Loucy (cell line): Measurements from ENCODE around the gene SMARCD3.

Experiments used
- H2AFZ ChIP-seq: fragments of 200-600 bp; sonication (generic); 2 replicates; pipeline ENCODE4 v1.6.0; 2016; ENCODE audit warnings: antibody characterized with exemption, mild to moderate bottlenecking, low read length, moderate library complexity
- H3F3A ChIP-seq: fragments of 200-600 bp; 2 replicates; pipeline ENCODE4 v1.6.0; 2016; ENCODE audit warnings: antibody characterized with exemption, low read depth, mild to moderate bottlenecking
- H3K27me3 ChIP-seq: fragments of 200-600 bp; sonication (generic); 2 replicates; pipeline ENCODE4 v1.6.1; 2014; ENCODE audit warnings: low read length, mild to moderate bottlenecking; ENCODE audit not compliant: insufficient read depth, poor library complexity, severe bottlenecking
- H3K36me3 ChIP-seq: fragments of 200-600 bp; sonication (generic); 2 replicates; pipeline ENCODE4 v1.6.1; 2016; ENCODE audit warnings: low read length; ENCODE audit not compliant: insufficient read depth
- H3K4me1 ChIP-seq: fragments of 200-600 bp; sonication (generic); 2 replicates; pipeline ENCODE4 v1.5.1; 2014; ENCODE audit warnings: low read length, mild to moderate bottlenecking; ENCODE audit not compliant: insufficient read depth, poor library complexity, severe bottlenecking
- H3K4me2 ChIP-seq: fragments of 200-600 bp; sonication (generic); 2 replicates; pipeline ENCODE4 v1.6.0; 2014; ENCODE audit warnings: antibody characterized with exemption, low read length, low read depth, mild to moderate bottlenecking; ENCODE audit not compliant: poor library complexity, severe bottlenecking
- H3K4me3 ChIP-seq: fragments of 200-600 bp; sonication (generic); 2 replicates; pipeline ENCODE4 v1.5.1; 2014; ENCODE audit warnings: low read length, mild to moderate bottlenecking, mixed read lengths; ENCODE audit not compliant: poor library complexity, severe bottlenecking
- H3K79me2 ChIP-seq: fragments of 200-600 bp; sonication (generic); 2 replicates; pipeline ENCODE4 v1.6.1; 2014; ENCODE audit warnings: low read length; ENCODE audit not compliant: insufficient read depth
- H3K9ac ChIP-seq: fragments of 200-600 bp; sonication (generic); 2 replicates; pipeline ENCODE4 v1.6.0; 2014; ENCODE audit warnings: mild to moderate bottlenecking, low read depth, low read length, moderate library complexity; ENCODE audit not compliant: poor library complexity, severe bottlenecking
- H3K9me2 ChIP-seq: fragments of 200-600 bp; sonication (generic); replicated peaks from 2 replicates; pipeline ENCODE4 v1.6.1; 2016; ENCODE audit warnings: low read depth, low read length, mixed read lengths
- H3K9me3 ChIP-seq: fragments of 200-600 bp; sonication (generic); 2 replicates; pipeline ENCODE4 v1.6.1; 2014; ENCODE audit warnings: mild to moderate bottlenecking, antibody characterized with exemption, low read length, low read depth; ENCODE audit not compliant: insufficient read depth
- H4K20me1 ChIP-seq: fragments of 200-600 bp; sonication (generic); 2 replicates; pipeline ENCODE4 v1.6.0; 2014; ENCODE audit warnings: antibody characterized with exemption, low read length, mild to moderate bottlenecking; ENCODE audit not compliant: insufficient read depth, poor library complexity, severe bottlenecking
- EZH2phosphoT487 ChIP-seq: fragments of 200-600 bp; IDR thresholded peaks from 2 replicates; pipeline ENCODE4 v1.6.1; 2018; ENCODE audit warnings: antibody characterized with exemption, mild to moderate bottlenecking, moderate library complexity, borderline replicate concordance
- TF ChIP-seq, protein P1 (sequence below): fragments of 200-600 bp; sonication (generic); conservative IDR thresholded peaks from 2 replicates; pipeline ENCODE4 v1.5.1; 2014; ENCODE audit warnings: mild to moderate bottlenecking, antibody characterized with exemption, low read length

The SMARCD3 gene

DNA sequence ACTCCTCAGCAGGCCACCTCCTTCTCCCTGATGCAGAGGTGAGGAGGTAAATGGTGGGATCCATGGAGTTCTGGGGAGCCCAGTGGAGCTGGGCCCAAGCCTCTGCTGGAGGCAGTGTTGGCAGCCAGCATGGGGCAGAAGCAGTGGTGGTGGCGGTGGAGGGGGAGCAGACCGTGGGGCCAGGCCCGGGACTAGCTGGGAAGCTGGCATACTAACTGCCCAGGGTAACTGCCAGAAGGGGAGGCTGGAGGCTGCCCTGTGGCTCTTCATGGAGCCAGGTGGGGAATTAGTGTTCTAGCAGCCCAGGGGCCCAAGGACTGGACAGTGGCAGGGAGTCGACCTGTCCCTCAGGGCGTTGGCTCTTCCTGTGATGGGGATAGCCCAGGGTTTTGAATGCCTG, 16.1 kb upstream of the SMARCD3 start:
- H4K20me1 ChIP-seq: no peaks in the 10 kb centered on the region
- H3K4me2 ChIP-seq: no peak overlapping the region
- H3K79me2 ChIP-seq: no peaks in the 10 kb centered on the region
- TF ChIP-seq EZH2phosphoT487: no peak
- TF ChIP-seq, protein P1, sequence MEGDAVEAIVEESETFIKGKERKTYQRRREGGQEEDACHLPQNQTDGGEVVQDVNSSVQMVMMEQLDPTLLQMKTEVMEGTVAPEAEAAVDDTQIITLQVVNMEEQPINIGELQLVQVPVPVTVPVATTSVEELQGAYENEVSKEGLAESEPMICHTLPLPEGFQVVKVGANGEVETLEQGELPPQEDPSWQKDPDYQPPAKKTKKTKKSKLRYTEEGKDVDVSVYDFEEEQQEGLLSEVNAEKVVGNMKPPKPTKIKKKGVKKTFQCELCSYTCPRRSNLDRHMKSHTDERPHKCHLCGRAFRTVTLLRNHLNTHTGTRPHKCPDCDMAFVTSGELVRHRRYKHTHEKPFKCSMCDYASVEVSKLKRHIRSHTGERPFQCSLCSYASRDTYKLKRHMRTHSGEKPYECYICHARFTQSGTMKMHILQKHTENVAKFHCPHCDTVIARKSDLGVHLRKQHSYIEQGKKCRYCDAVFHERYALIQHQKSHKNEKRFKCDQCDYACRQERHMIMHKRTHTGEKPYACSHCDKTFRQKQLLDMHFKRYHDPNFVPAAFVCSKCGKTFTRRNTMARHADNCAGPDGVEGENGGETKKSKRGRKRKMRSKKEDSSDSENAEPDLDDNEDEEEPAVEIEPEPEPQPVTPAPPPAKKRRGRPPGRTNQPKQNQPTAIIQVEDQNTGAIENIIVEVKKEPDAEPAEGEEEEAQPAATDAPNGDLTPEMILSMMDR: no peak
- H3K9me2 ChIP-seq: no peaks in the 10 kb centered on the region
- H3K36me3 ChIP-seq: no peaks in the 10 kb centered on the region
- H3K27me3 ChIP-seq: no peaks in the 10 kb centered on the region
- no peak overlapping the region for H3K4me3 ChIP-seq
- no peak overlapping the region for H2AFZ ChIP-seq
- H3K4me1 ChIP-seq: no peaks in the 10 kb centered on the region
- H3K9ac ChIP-seq: no peak overlapping the region
- H3F3A ChIP-seq: no peaks in the 10 kb centered on the region
- H3K9me3 ChIP-seq: no peaks in the 10 kb centered on the region

DNA sequence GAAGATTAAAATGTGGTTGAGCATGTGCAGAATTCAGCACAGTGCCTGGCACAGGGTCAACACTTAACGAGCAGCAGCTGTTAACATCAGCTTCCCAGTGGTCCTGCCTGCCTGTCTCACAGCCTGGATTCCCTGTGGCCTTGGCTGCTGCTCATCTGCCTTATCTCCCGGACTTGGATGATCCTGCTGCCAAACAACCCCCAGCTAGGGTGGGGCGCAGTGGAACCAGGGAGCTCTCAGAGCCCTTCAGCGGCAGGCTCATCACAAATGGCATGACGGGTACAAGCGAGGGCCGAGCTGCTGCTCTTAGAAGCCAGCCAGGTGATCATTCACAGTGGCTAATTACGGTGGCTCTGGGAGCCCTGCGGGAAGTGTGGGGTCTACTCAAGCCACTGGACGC, 13.0 kb upstream of the SMARCD3 start:
- H3K79me2 ChIP-seq: no peaks in the 10 kb centered on the region
- no peaks in the 10 kb centered on the region for H3F3A ChIP-seq
- H3K9me2 ChIP-seq: no peaks in the 10 kb centered on the region
- no peak overlapping the region for H3K9ac ChIP-seq
- H3K27me3 ChIP-seq: no peaks in the 10 kb centered on the region
- no peak for TF ChIP-seq EZH2phosphoT487
- TF ChIP-seq, protein P1: no peak
- no peak overlapping the region for H3K4me3 ChIP-seq
- no peak overlapping the region for H2AFZ ChIP-seq
- H3K4me2 ChIP-seq: no peak overlapping the region
- H3K4me1 ChIP-seq: no peaks in the 10 kb centered on the region
- H3K36me3 ChIP-seq: no peaks in the 10 kb centered on the region
- no peaks in the 10 kb centered on the region for H4K20me1 ChIP-seq
- H3K9me3 ChIP-seq: no peaks in the 10 kb centered on the region

GRCh38 chr7:151260883-151261282, 12.4 kb upstream of the SMARCD3 start:
- no peaks in the 10 kb centered on the region for H4K20me1 ChIP-seq
- no peaks in the 10 kb centered on the region for H3K79me2 ChIP-seq
- H3K9ac ChIP-seq: no peak overlapping the region
- no peaks in the 10 kb centered on the region for H3K4me1 ChIP-seq
- no peaks in the 10 kb centered on the region for H3F3A ChIP-seq
- H2AFZ ChIP-seq: no peak overlapping the region
- H3K27me3 ChIP-seq: no peaks in the 10 kb centered on the region
- H3K9me3 ChIP-seq: no peaks in the 10 kb centered on the region
- no peak overlapping the region for H3K4me3 ChIP-seq
- H3K36me3 ChIP-seq: no peaks in the 10 kb centered on the region
- H3K4me2 ChIP-seq: no peak overlapping the region
- no peaks in the 10 kb centered on the region for H3K9me2 ChIP-seq
- no peak for TF ChIP-seq EZH2phosphoT487
- TF ChIP-seq, protein P1: no peak
